GM12891 (cell line): ENCODE data around the gene ROBO1.
"Not testable (repeated sequence)": the region's sequence is repeated elsewhere in the genome, so short reads cannot be mapped to it uniquely, and the experiment has no call there.

ENCODE experiments used
- DNase-seq: peaks from one replicate; pipeline ENCODE4 v3.0.0; 2011; ENCODE audit warnings: low spot score; ENCODE audit not compliant: insufficient read length
- FAIRE-seq: peaks from 2 replicates; lab custom pipeline; 2011; peaks lifted over from hg19 to GRCh38; lab: Jason Lieb, UNC
- PAX5 ChIP-seq: IDR thresholded peaks from 2 replicates; pipeline ENCODE4 v1.6.1; 2011; ENCODE audit warnings: low read length, moderate library complexity, mild to moderate bottlenecking; ENCODE audit not compliant: insufficient read depth, severe bottlenecking
- POLR2A ChIP-seq: IDR thresholded peaks from 2 replicates; pipeline ENCODE4 v1.6.1; 2011; ENCODE audit warnings: low read depth, low read length, control low read depth
- POLR2AphosphoS5 ChIP-seq: IDR thresholded peaks from 2 replicates; pipeline ENCODE4 v1.6.1; 2011; ENCODE audit warnings: low read depth, low read length, control low read depth
- POU2F2 ChIP-seq: IDR thresholded peaks from 2 replicates; pipeline ENCODE4 v1.6.1; 2011; ENCODE audit warnings: low read depth, mild to moderate bottlenecking, control low read depth, low read length, moderate library complexity
- SPI1 ChIP-seq: IDR thresholded peaks from 2 replicates; pipeline ENCODE4 v1.6.1; 2011; ENCODE audit warnings: low read depth, low read length, control low read depth
- TAF1 ChIP-seq: IDR thresholded peaks from 2 replicates; pipeline ENCODE4 v1.6.1; 2011; ENCODE audit warnings: low read depth, low read length, control low read depth

The ROBO1 gene

GRCh38 chr3:79344876-79345871, 422.6 kb downstream of the ROBO1 start:
- FAIRE-seq = no peak
- TF ChIP-seq TAF1 (no peak), PAX5 (no peak), POLR2A (no peak), POU2F2 (no peak), SPI1 (no peak), POLR2AphosphoS5 (no peak)

GRCh38 chr3:79341961-79342360, 425.8 kb downstream of the ROBO1 start:
- FAIRE-seq (no peak), DNase-seq (no peak)
- TF ChIP-seq TAF1 (no peak), POU2F2 (no peak), POLR2A (no peak), PAX5 (no peak), SPI1 (no peak), POLR2AphosphoS5 (no peak)

More at GRCh38 chr3:79344876-79345871, 422.6 kb downstream of the ROBO1 start:
- DNase-seq = no peak

- no peak for DNase-seq
- TF ChIP-seq POU2F2 = no peak
- no peak for TF ChIP-seq POLR2A
- TF ChIP-seq POLR2AphosphoS5 = no peak
- TF ChIP-seq TAF1 = no peak
- no peak for TF ChIP-seq SPI1
- TF ChIP-seq PAX5 = no peak
- FAIRE-seq = no peak
Measured at GRCh38 chr3:79339846-79340245, 428.0 kb downstream of the ROBO1 start.

- TF ChIP-seq POU2F2 (no peak), TAF1 (no peak), PAX5 (no peak), POLR2A (no peak)
- DNase-seq = no peak
- no peak for FAIRE-seq
Measured at GRCh38 chr3:79337798-79338197, 430.0 kb downstream of the ROBO1 start.

- FAIRE-seq (no peak), DNase-seq (no peak)
- TF ChIP-seq TAF1 (no peak), PAX5 (no peak)
Measured at GRCh38 chr3:79329154-79329553, 438.6 kb downstream of the ROBO1 start.

- FAIRE-seq (no peak), DNase-seq (no peak)
- TF ChIP-seq POLR2A = no peak
- no peak for TF ChIP-seq PAX5
- no peak for TF ChIP-seq SPI1
- TF ChIP-seq POU2F2 = no peak
- no peak for TF ChIP-seq TAF1
- no peak for TF ChIP-seq POLR2AphosphoS5
Measured at GRCh38 chr3:79326642-79327041, 441.2 kb downstream of the ROBO1 start.

GRCh38 chr3:79325833-79326383, 441.9 kb downstream of the ROBO1 start:
- FAIRE-seq = not testable (repeated sequence)

GRCh38 chr3:79317551-79318518, 450.0 kb downstream of the ROBO1 start:
- TF ChIP-seq PAX5 = no peak
- TF ChIP-seq POLR2AphosphoS5 = no peak
- no peak for TF ChIP-seq POU2F2
- no peak for TF ChIP-seq SPI1
- no peak for TF ChIP-seq POLR2A
- TF ChIP-seq TAF1 = no peak
- no peak for FAIRE-seq

More at GRCh38 chr3:79325833-79326383, 441.9 kb downstream of the ROBO1 start:
- not testable (repeated sequence) for DNase-seq

GRCh38 chr3:79314962-79315361, 452.8 kb downstream of the ROBO1 start:
- no peak for DNase-seq
- TF ChIP-seq PAX5 (no peak), POLR2AphosphoS5 (no peak)
- no peak for FAIRE-seq

More at GRCh38 chr3:79317551-79318518, 450.0 kb downstream of the ROBO1 start:
- DNase-seq = no peak

- TF ChIP-seq POLR2A (no peak), POU2F2 (no peak), PAX5 (no peak), POLR2AphosphoS5 (no peak), TAF1 (no peak), SPI1 (no peak)
- no peak for DNase-seq
- no peak for FAIRE-seq
Measured at GRCh38 chr3:79314544-79314943, 453.3 kb downstream of the ROBO1 start.
